ENCODE results near the gene AP2M1. TPM values are rescaled to one million over a fixed set of nuclear protein-coding genes. Genes with fewer than 3 reads are reported as not detected.

The AP2M1 gene
- polyA plus RNA-seq, 1 donor (not counting 4 experiments of a cell fraction or from before 2014, with no cell fraction given) = 431 TPM

DNA sequence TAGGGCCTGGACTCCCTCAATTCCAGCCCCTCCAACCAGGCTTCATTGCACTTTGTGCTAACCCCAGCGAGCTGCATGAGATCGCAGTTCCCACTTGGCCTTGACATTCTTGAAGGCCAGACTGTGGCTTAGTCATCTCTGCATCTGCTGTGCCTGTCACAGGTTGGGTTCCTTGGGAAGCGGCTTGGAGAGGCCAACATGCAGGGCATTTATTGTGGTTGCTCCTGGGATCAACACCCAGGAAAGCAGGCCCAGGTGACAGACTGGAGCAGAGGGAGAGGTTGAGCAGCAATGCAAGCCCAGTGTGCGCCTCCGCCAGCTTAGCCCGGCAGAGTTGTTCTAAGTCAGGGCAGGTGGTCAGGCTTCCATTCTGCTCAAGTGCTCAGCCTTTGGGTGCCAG is 21.9 kb downstream of the AP2M1 start:
- no peak overlapping the region for H3K27ac ChIP-seq (ENCODE audit: control insufficient read depth, insufficient read depth, low read length)
- H3K36me3 ChIP-seq (ENCODE audit: control insufficient read depth in 2 of 2, extremely low read depth in 1 of 2, insufficient read depth in 2 of 2, low read length in 2 of 2) = peaks cover 21 to 25% of the 10 kb centered on the region in 2 experiments
- H2AFZ ChIP-seq (ENCODE audit: control insufficient read depth, low read length) = no peak overlapping the region
- no peak for DNase-seq (ENCODE audit: low read depth, low spot score)
- no peaks in the 10 kb centered on the region for H3K79me2 ChIP-seq (ENCODE audit: control insufficient read depth, insufficient read depth, low read length)
- no peak overlapping the region for H3K4me3 ChIP-seq (ENCODE audit: control insufficient read depth in 2 of 3, extremely low read depth in 1 of 3, insufficient read depth in 2 of 3, low read depth in 1 of 3, low read length in 3 of 3)
- FAIRE-seq = no peak
- H3K4me1 ChIP-seq (ENCODE audit: control insufficient read depth, extremely low read depth, insufficient read depth, low read length) = no peaks in the 10 kb centered on the region
- TF ChIP-seq, protein P1, sequence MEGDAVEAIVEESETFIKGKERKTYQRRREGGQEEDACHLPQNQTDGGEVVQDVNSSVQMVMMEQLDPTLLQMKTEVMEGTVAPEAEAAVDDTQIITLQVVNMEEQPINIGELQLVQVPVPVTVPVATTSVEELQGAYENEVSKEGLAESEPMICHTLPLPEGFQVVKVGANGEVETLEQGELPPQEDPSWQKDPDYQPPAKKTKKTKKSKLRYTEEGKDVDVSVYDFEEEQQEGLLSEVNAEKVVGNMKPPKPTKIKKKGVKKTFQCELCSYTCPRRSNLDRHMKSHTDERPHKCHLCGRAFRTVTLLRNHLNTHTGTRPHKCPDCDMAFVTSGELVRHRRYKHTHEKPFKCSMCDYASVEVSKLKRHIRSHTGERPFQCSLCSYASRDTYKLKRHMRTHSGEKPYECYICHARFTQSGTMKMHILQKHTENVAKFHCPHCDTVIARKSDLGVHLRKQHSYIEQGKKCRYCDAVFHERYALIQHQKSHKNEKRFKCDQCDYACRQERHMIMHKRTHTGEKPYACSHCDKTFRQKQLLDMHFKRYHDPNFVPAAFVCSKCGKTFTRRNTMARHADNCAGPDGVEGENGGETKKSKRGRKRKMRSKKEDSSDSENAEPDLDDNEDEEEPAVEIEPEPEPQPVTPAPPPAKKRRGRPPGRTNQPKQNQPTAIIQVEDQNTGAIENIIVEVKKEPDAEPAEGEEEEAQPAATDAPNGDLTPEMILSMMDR (optimal IDR thresholded peaks at IDR 0.05 in 1 of 3, IDR thresholded peaks at IDR 0.05 in 1 of 3, conservative IDR thresholded peaks at IDR 0.05 in 1 of 3; ENCODE audit: extremely low read depth in 1 of 3, insufficient read depth in 2 of 3, low read length in 3 of 3) = no peak
- TF ChIP-seq EZH2 (IDR thresholded peaks at IDR 0.05; ENCODE audit: low read length) = no peak
- no peaks in the 10 kb centered on the region for H3K9me3 ChIP-seq (ENCODE audit: control insufficient read depth, low read depth, low read length)
- no peaks in the 10 kb centered on the region for H3K9me1 ChIP-seq (ENCODE audit: control insufficient read depth, extremely low read depth, insufficient read depth, low read length)
- no peaks in the 10 kb centered on the region for H4K20me1 ChIP-seq (ENCODE audit: control insufficient read depth, extremely low read depth, insufficient read depth, low read length)
- no peak overlapping the region for H3K4me2 ChIP-seq (ENCODE audit: control insufficient read depth, extremely low read depth, insufficient read depth, low read depth, low read length)
- dilution Hi-C loops (cut with MboI; ENCODE audit: extremely low pct_ligation_motif_present, low sequenced_read_pairs) = no loop called here
- H3K27me3 ChIP-seq (ENCODE audit: control insufficient read depth, extremely low read depth, insufficient read depth, low read length) = no peaks in the 10 kb centered on the region
- no peak overlapping the region for H3K9ac ChIP-seq (ENCODE audit: control insufficient read depth, extremely low read depth, insufficient read depth, low read length)

DNA sequence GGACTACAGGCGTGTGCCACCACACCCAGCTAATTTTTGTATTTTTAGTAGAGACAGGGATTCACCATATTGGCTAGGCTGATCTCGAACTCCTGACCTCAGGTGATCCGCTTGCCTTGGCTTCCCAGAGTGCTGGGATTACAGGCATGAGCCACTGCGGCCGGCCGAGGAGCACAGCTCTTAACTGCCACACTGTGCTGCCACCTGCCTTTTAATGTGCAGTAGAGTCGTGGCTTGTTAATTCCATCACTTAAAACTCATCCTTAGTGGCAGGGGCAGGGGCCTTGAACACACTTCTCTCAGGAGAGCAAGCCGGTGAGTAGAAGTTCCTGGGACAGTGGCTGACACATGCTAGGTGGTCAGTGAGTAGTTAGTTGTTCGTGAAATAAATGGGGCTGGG is 23.9 kb downstream of the AP2M1 start:
- H3K79me2 ChIP-seq (ENCODE audit: control insufficient read depth, insufficient read depth, low read length) = no peaks in the 10 kb centered on the region
- no peak overlapping the region for H3K27ac ChIP-seq (ENCODE audit: control insufficient read depth, insufficient read depth, low read length)
- H3K4me3 ChIP-seq (ENCODE audit: control insufficient read depth in 2 of 3, extremely low read depth in 1 of 3, insufficient read depth in 2 of 3, low read depth in 1 of 3, low read length in 3 of 3) = no peak overlapping the region
- no peaks in the 10 kb centered on the region for H4K20me1 ChIP-seq (ENCODE audit: control insufficient read depth, extremely low read depth, insufficient read depth, low read length)
- no peaks in the 10 kb centered on the region for H3K9me1 ChIP-seq (ENCODE audit: control insufficient read depth, extremely low read depth, insufficient read depth, low read length)
- H3K4me1 ChIP-seq (ENCODE audit: control insufficient read depth, extremely low read depth, insufficient read depth, low read length) = no peaks in the 10 kb centered on the region
- no peak for TF ChIP-seq EZH2 (IDR thresholded peaks at IDR 0.05; ENCODE audit: low read length)
- TF ChIP-seq, protein P1 (optimal IDR thresholded peaks at IDR 0.05 in 1 of 3, IDR thresholded peaks at IDR 0.05 in 1 of 3, conservative IDR thresholded peaks at IDR 0.05 in 1 of 3; ENCODE audit: extremely low read depth in 1 of 3, insufficient read depth in 2 of 3, low read length in 3 of 3) = no peak
- H2AFZ ChIP-seq (ENCODE audit: control insufficient read depth, low read length) = no peak overlapping the region
- H3K9ac ChIP-seq (ENCODE audit: control insufficient read depth, extremely low read depth, insufficient read depth, low read length) = no peak overlapping the region
- peaks cover 14 to 15% of the 10 kb centered on the region in 2 experiments for H3K36me3 ChIP-seq (ENCODE audit: control insufficient read depth in 2 of 2, extremely low read depth in 1 of 2, insufficient read depth in 2 of 2, low read length in 2 of 2)
- H3K27me3 ChIP-seq (ENCODE audit: control insufficient read depth, extremely low read depth, insufficient read depth, low read length) = no peaks in the 10 kb centered on the region
- FAIRE-seq (no peak), DNase-seq (ENCODE audit: low read depth, low spot score) (no peak)
- H3K4me2 ChIP-seq (ENCODE audit: control insufficient read depth, extremely low read depth, insufficient read depth, low read depth, low read length) = no peak overlapping the region
- no peaks in the 10 kb centered on the region for H3K9me3 ChIP-seq (ENCODE audit: control insufficient read depth, low read depth, low read length)
- dilution Hi-C loops (cut with MboI; ENCODE audit: extremely low pct_ligation_motif_present, low sequenced_read_pairs) = no loop called here
